PC-9 (cell line): ENCODE measurements around the gene GRN. TPM values are rescaled to one million over a fixed set of nuclear protein-coding genes. Genes with fewer than 3 reads are reported as not detected.

Experiments used
- BruUV-seq: library from RNA; stranded (reverse); fragments of 400-500 nt; replicated peaks from 2 replicates; lab custom pipeline; 2021; lab: Mats Ljungman, UMichigan
- CTCF ChIA-PET: fragments of 300-600 bp; sonication (Branson Sonifier 250); formaldehyde crosslinking; loops from one replicate; lab custom pipeline; 2022; ENCODE audit warnings: antibody characterized with exemption; lab: Charles Lee
- POLR2A ChIA-PET: fragments of 300-600 bp; sonication (Branson Sonifier 250); formaldehyde crosslinking; loops from one replicate; lab custom pipeline; 2022; ENCODE audit warnings: antibody characterized with exemption; ENCODE audit not compliant: unreplicated experiment; lab: Charles Lee
- DNase-seq, 2 experiments: peaks; one replicate each; pipeline versions ENCODE4 v3.0.0 to v3.0.0-alpha.2; 2015 to 2022; ENCODE audit warnings: mixed read lengths in 1 of 2
- H2AFZ ChIP-seq: fragments of 200-600 bp; sonication (generic); 2 replicates; pipeline ENCODE4 v1.8.1; 2017; ENCODE audit warnings: antibody characterized with exemption
- H3F3A ChIP-seq: fragments of 200-600 bp; sonication (generic); 2 replicates; pipeline ENCODE4 v1.8.1; 2017; ENCODE audit warnings: antibody characterized with exemption, mild to moderate bottlenecking, low read depth; ENCODE audit not compliant: insufficient read depth
- H3K27ac ChIP-seq: fragments of 200-600 bp; sonication (generic); 2 replicates; pipeline ENCODE4 v1.6.1; 2016; ENCODE audit warnings: mixed run types
- H3K27me3 ChIP-seq: fragments of 200-600 bp; sonication (generic); 2 replicates; pipeline ENCODE4 v1.6.1; 2016; ENCODE audit warnings: low read depth, mixed run types; ENCODE audit not compliant: insufficient read depth
- H3K36me3 ChIP-seq: fragments of 200-600 bp; sonication (generic); 2 replicates; pipeline ENCODE4 v1.6.1; 2016; ENCODE audit warnings: low read depth, mixed run types
- H3K4me1 ChIP-seq: fragments of 200-600 bp; sonication (generic); replicated peaks from 2 replicates; pipeline ENCODE4 v1.6.1; 2016; ENCODE audit warnings: mixed run types; ENCODE audit not compliant: insufficient read depth
- H3K4me2 ChIP-seq: fragments of 200-600 bp; sonication (generic); 2 replicates; pipeline ENCODE4 v1.6.1; 2017; ENCODE audit warnings: mixed run types
- H3K4me3 ChIP-seq: fragments of 200-600 bp; sonication (generic); 2 replicates; pipeline ENCODE4 v1.6.1; 2016; ENCODE audit warnings: mixed run types
- H3K79me2 ChIP-seq: fragments of 200-600 bp; sonication (generic); 2 replicates; pipeline ENCODE4 v1.6.1; 2017; ENCODE audit warnings: low read depth, mixed run types
- H3K9me2 ChIP-seq: fragments of 200-600 bp; sonication (generic); 2 replicates; pipeline ENCODE4 v1.8.1; 2017; ENCODE audit warnings: mild to moderate bottlenecking; ENCODE audit not compliant: insufficient read depth
- H3K9me3 ChIP-seq: fragments of 200-600 bp; sonication (generic); 2 replicates; pipeline ENCODE4 v1.8.1; 2016; ENCODE audit warnings: low read depth; ENCODE audit not compliant: insufficient read depth
- H4K20me1 ChIP-seq: fragments of 200-600 bp; sonication (generic); 2 replicates; pipeline ENCODE4 v1.8.1; 2017; ENCODE audit not compliant: insufficient read depth
- CTCF ChIP-seq: fragments of 200-600 bp; sonication (generic); conservative IDR thresholded peaks from 2 replicates; pipeline ENCODE4 v1.6.1; 2017; ENCODE audit warnings: mixed run types, antibody characterized with exemption, mild to moderate bottlenecking, moderate library complexity
- EZH2 ChIP-seq: fragments of 200-600 bp; sonication (generic); IDR thresholded peaks from 2 replicates; pipeline ENCODE4 v1.8.0; 2017; ENCODE audit warnings: antibody characterized with exemption, low read depth
- intact Hi-C: fragments of 100-400 bp; cut with micrococcal nuclease; formaldehyde crosslinking; loops from one replicate; pipeline ENCODE4 v1.10.0; 2022; ENCODE audit not compliant: unreplicated experiment
- total RNA-seq: library from RNA; stranded (reverse); gene quantifications from 2 replicates; pipeline ENCODE4 v1.2.3, GENCODE V29; 2021

Gene GRN
- total RNA-seq, 1 experiment from 2014 or later: 226 TPM

- Histone ChIP-seq H3K27ac (no peak overlapping the region), H3K9me3 (no peaks in the 10 kb centered on the region), H3K4me1 (no peaks in the 10 kb centered on the region), H3K9me2 (no peaks in the 10 kb centered on the region), H4K20me1 (no peaks in the 10 kb centered on the region), H3K4me3 (no peak overlapping the region), H3F3A (peaks cover 4% of the 10 kb centered on the region), H2AFZ (no peak overlapping the region), H3K79me2 (no peaks in the 10 kb centered on the region), H3K36me3 (peaks cover 7% of the 10 kb centered on the region; the same call in 1 of the 2 replicates), H3K4me2 (no peak overlapping the region), H3K27me3 (no peaks in the 10 kb centered on the region)
- TF ChIP-seq EZH2: no peak
- TF ChIP-seq CTCF: no peak
- ChIA-PET POLR2A (interaction anchor here (0.6 kb wide), 1 partner anchor 459 kb away, joined by 5 read pairs; no protein-coding TSS in a partner anchor), CTCF (no interaction called here)
- DNase-seq: no peak
- no TSS peak for BruUV-seq
- intact Hi-C loops: no loop called here
These were observed 51.8 kb downstream of the GRN start for GRCh38 chr17:44396946-44397345.

GRCh38 chr17:44397479-44398440, 52.7 kb downstream of the GRN start:
- Histone ChIP-seq H3K4me1 (no peaks in the 10 kb centered on the region), H3K9me2 (no peaks in the 10 kb centered on the region), H3K4me3 (no peak overlapping the region), H3K27ac (no peak overlapping the region), H3K36me3 (peaks cover 7% of the 10 kb centered on the region; the same call in 1 of the 2 replicates), H3F3A (peaks cover 4% of the 10 kb centered on the region), H3K27me3 (no peaks in the 10 kb centered on the region), H4K20me1 (no peaks in the 10 kb centered on the region), H3K9me3 (no peaks in the 10 kb centered on the region), H3K79me2 (no peaks in the 10 kb centered on the region), H2AFZ (no peak overlapping the region), H3K4me2 (no peak overlapping the region)
- BruUV-seq: no TSS peak
- DNase-seq: no peak
- POLR2A ChIA-PET: no interaction called here
- CTCF ChIA-PET: no interaction called here
- intact Hi-C loops: no loop called here
- TF ChIP-seq CTCF: no peak
- TF ChIP-seq EZH2: no peak

GRCh38 chr17:44398692-44399691, 53.9 kb downstream of the GRN start:
- H3K27me3 ChIP-seq: no peaks in the 10 kb centered on the region
- peaks cover 1% of the 10 kb centered on the region for H3F3A ChIP-seq
- no peak overlapping the region for H3K4me2 ChIP-seq
- H3K27ac ChIP-seq: no peak overlapping the region
- H3K9me3 ChIP-seq: no peaks in the 10 kb centered on the region
- POLR2A ChIA-PET: no interaction called here
- H4K20me1 ChIP-seq: no peaks in the 10 kb centered on the region
- no peaks in the 10 kb centered on the region for H3K9me2 ChIP-seq
- H3K36me3 ChIP-seq: peaks cover 7% of the 10 kb centered on the region; the same call in 1 of the 2 replicates
- CTCF ChIA-PET: no interaction called here
- no peaks in the 10 kb centered on the region for H3K4me1 ChIP-seq
- no peak for TF ChIP-seq CTCF
- no peak for TF ChIP-seq EZH2
- intact Hi-C loops: no loop called here
- BruUV-seq: no TSS peak
- no peak for DNase-seq
- H3K4me3 ChIP-seq: no peak overlapping the region
- H3K79me2 ChIP-seq: no peaks in the 10 kb centered on the region
- H2AFZ ChIP-seq: no peak overlapping the region
